Stimulated activated CD8-positive, alpha-beta memory T cell treated with anti-CD3 and anti-CD28 coated beads, Interleukin-7, amount 100 ng/mL, for 1 hour (primary cell): Measurements from ENCODE around the gene VWA5A.
"Not testable (repeated sequence)": the region's sequence is repeated elsewhere in the genome, so short reads cannot be mapped to it uniquely, and the experiment has no call there.

Experiments
- DNase-seq, 2 donors: peaks; one replicate each; pipeline ENCODE4 v3.0.0-alpha.2; 2020; ENCODE audit warnings: low read depth in 2 of 2

Gene VWA5A

GRCh38 chr11:124167826-124168231 lies 52.6 kb downstream of the VWA5A start:
- DNase-seq = no peak

- DNase-seq = no peak
Observed at GRCh38 chr11:124168796-124169195, 53.5 kb downstream of the VWA5A start.

- not testable (repeated sequence) for DNase-seq
Observed at GRCh38 chr11:124170315-124170714, 55.1 kb downstream of the VWA5A start.

GRCh38 chr11:124170801-124171586 lies 55.7 kb downstream of the VWA5A start:
- DNase-seq = no peak

- DNase-seq = no peak
Observed at GRCh38 chr11:124172101-124172500, 56.9 kb downstream of the VWA5A start.

GRCh38 chr11:124172599-124172998 lies 57.3 kb downstream of the VWA5A start:
- DNase-seq = no peak

- no peak for DNase-seq
Observed at GRCh38 chr11:124174001-124174583, 58.8 kb downstream of the VWA5A start.

- DNase-seq = no peak
Observed at GRCh38 chr11:124176925-124177715, 61.9 kb downstream of the VWA5A start.

GRCh38 chr11:124179310-124179709 lies 64.1 kb downstream of the VWA5A start:
- no peak for DNase-seq

- no peak for DNase-seq
Observed at GRCh38 chr11:124183068-124183467, 67.8 kb downstream of the VWA5A start, which contains the start of gene OR10D3. OR10D3 (plus strand) TSS chr11:124183345; CDS start chr11:124185270, 1,925 bp downstream.

- no peak for DNase-seq
Observed at GRCh38 chr11:124190298-124191139, 75.3 kb downstream of the VWA5A start.

- DNase-seq = no peak
Observed at GRCh38 chr11:124193221-124194010, 78.2 kb downstream of the VWA5A start.

GRCh38 chr11:124194293-124195188 lies 79.3 kb downstream of the VWA5A start:
- no peak for DNase-seq

GRCh38 chr11:124195189-124195734 lies 80.0 kb downstream of the VWA5A start:
- DNase-seq = no peak
